HEK293 (cell line): Measurements from ENCODE around the gene PCNX4.

Experiments used
- CTCF ChIA-PET: fragments of 350-600 bp; formaldehyde crosslinking; extraction: SDS; loops from one replicate; lab custom pipeline; 2021; ENCODE audit warnings: antibody characterized with exemption; lab: Yijun Ruan, JAX
- POLR2A ChIA-PET: fragments of 300-600 bp; formaldehyde crosslinking; extraction: SDS; loops from one replicate; lab custom pipeline; 2020; ENCODE audit warnings: antibody characterized with exemption, inconsistent platforms; lab: Yijun Ruan, JAX
- H3K27ac ChIP-seq: fragments of 200-500 bp; sonication (Bioruptor generic); 2 replicates; pipeline ENCODE4 v1.5.1; 2014; ENCODE audit warnings: low read depth, low read length, control low read depth, inconsistent platforms; ENCODE audit errors: extremely low read depth
- H3K36me3 ChIP-seq, 2 experiments: fragments of 200-500 bp in 1 of 2; sonication (Bioruptor generic) in 1 of 2; 1 replicate in 1 of 2; 2 replicates in 1 of 2; pipeline ENCODE4 v1.5.1; 2014 to 2017; ENCODE audit warnings: inconsistent platforms in 2 of 2, low read length in 2 of 2; ENCODE audit not compliant: control insufficient read depth in 2 of 2, insufficient read depth in 1 of 2
- H3K4me1 ChIP-seq: fragments of 200-500 bp; sonication (Bioruptor generic); 2 replicates; pipeline ENCODE4 v1.5.1; 2014; ENCODE audit warnings: mild to moderate bottlenecking, low read length, inconsistent platforms; ENCODE audit not compliant: control insufficient read depth, insufficient read depth
- H3K4me3 ChIP-seq: 2 replicates; pipeline ENCODE4 v1.5.1; 2011; ENCODE audit warnings: low read depth, mild to moderate bottlenecking, control low read depth, low read length, moderate library complexity
- H3K9me3 ChIP-seq: fragments of 200-500 bp; sonication (Bioruptor generic); 2 replicates; pipeline ENCODE4 v1.5.1; 2014; ENCODE audit warnings: low read depth, low read length, inconsistent platforms; ENCODE audit not compliant: control insufficient read depth, insufficient read depth
- BCL11B ChIP-seq: fragments of 450-650 bp; formaldehyde crosslinking; IDR thresholded peaks from 2 replicates; pipeline ENCODE4 v1.5.1; 2016; ENCODE audit warnings: low read depth, missing biosample characterization, missing genetic modification characterization
- EGR2 ChIP-seq: fragments of 450-650 bp; formaldehyde crosslinking; IDR thresholded peaks from 2 replicates; pipeline ENCODE4 v1.5.1; 2016; ENCODE audit warnings: low read depth, missing biosample characterization, missing genetic modification characterization
- HOXC10 ChIP-seq: sonication (generic); formaldehyde crosslinking; IDR thresholded peaks from 2 replicates; pipeline ENCODE4 v1.8.1; 2023; ENCODE audit warnings: mild to moderate bottlenecking, missing genetic modification reagents
- KLF7 ChIP-seq: fragments of 450-650 bp; formaldehyde crosslinking; IDR thresholded peaks from 2 replicates; pipeline ENCODE4 v1.5.1; 2016; ENCODE audit warnings: missing biosample characterization, missing genetic modification characterization, borderline replicate concordance
- SP3 ChIP-seq: fragments of 450-650 bp; formaldehyde crosslinking; IDR thresholded peaks from 2 replicates; pipeline ENCODE4 v1.5.1; 2016; ENCODE audit warnings: missing biosample characterization, missing genetic modification characterization
- YY2 ChIP-seq: fragments of 450-650 bp; formaldehyde crosslinking; IDR thresholded peaks from 2 replicates; pipeline ENCODE4 v1.5.1; 2016; ENCODE audit warnings: missing biosample characterization, missing genetic modification characterization
- ZBTB8A ChIP-seq: fragments of 450-650 bp; formaldehyde crosslinking; IDR thresholded peaks from 2 replicates; pipeline ENCODE4 v1.5.1; 2016; ENCODE audit warnings: missing biosample characterization, missing genetic modification characterization
- ZNF146 ChIP-seq: fragments of 450-650 bp; formaldehyde crosslinking; IDR thresholded peaks from 2 replicates; pipeline ENCODE4 v1.5.1; 2016; ENCODE audit warnings: missing biosample characterization, missing genetic modification characterization
- ZNF16 ChIP-seq: fragments of 450-650 bp; formaldehyde crosslinking; IDR thresholded peaks from 2 replicates; pipeline ENCODE4 v1.5.1; 2016; ENCODE audit warnings: low read depth, missing biosample characterization, missing genetic modification characterization
- ZNF223 ChIP-seq: fragments of 450-650 bp; formaldehyde crosslinking; IDR thresholded peaks from 2 replicates; pipeline ENCODE4 v1.5.1; 2016; ENCODE audit warnings: missing biosample characterization, missing genetic modification characterization
- ZNF354C ChIP-seq: fragments of 450-650 bp; formaldehyde crosslinking; IDR thresholded peaks from 2 replicates; pipeline ENCODE4 v1.5.1; 2016; ENCODE audit warnings: missing biosample characterization, missing genetic modification characterization, low read depth, borderline replicate concordance
- ZNF391 ChIP-seq: fragments of 450-650 bp; formaldehyde crosslinking; IDR thresholded peaks from 2 replicates; pipeline ENCODE4 v1.5.1; 2016; ENCODE audit warnings: low read depth, missing biosample characterization, missing genetic modification characterization, borderline replicate concordance
- ZNF426 ChIP-seq: fragments of 450-650 bp; formaldehyde crosslinking; IDR thresholded peaks from 2 replicates; pipeline ENCODE4 v1.5.1; 2017; ENCODE audit warnings: missing biosample characterization, missing genetic modification characterization, mild to moderate bottlenecking, inconsistent platforms, moderate library complexity
- ZNF558 ChIP-seq: fragments of 450-650 bp; formaldehyde crosslinking; IDR thresholded peaks from 2 replicates; pipeline ENCODE4 v1.5.1; 2016; ENCODE audit warnings: missing biosample characterization, missing genetic modification characterization
- ZNF626 ChIP-seq: fragments of 450-650 bp; sonication (Bioruptor Pico); formaldehyde crosslinking; IDR thresholded peaks from 2 replicates; pipeline ENCODE4 v1.5.1; 2018; ENCODE audit warnings: missing biosample characterization, missing genetic modification characterization, inconsistent platforms
- ZNF654 ChIP-seq: fragments of 450-650 bp; formaldehyde crosslinking; IDR thresholded peaks from 2 replicates; pipeline ENCODE4 v1.5.1; 2016; ENCODE audit warnings: low read depth, missing biosample characterization, missing genetic modification characterization
- ZNF660 ChIP-seq: fragments of 450-650 bp; IDR thresholded peaks from 2 replicates; pipeline ENCODE4 v1.5.1; 2018; ENCODE audit warnings: missing biosample characterization, mild to moderate bottlenecking, missing genetic modification characterization
- ZNF677 ChIP-seq: fragments of 450-650 bp; IDR thresholded peaks from 2 replicates; pipeline ENCODE4 v1.5.0; 2018; ENCODE audit warnings: missing biosample characterization, mild to moderate bottlenecking, missing genetic modification characterization, moderate library complexity
- ZNF707 ChIP-seq: fragments of 450-650 bp; formaldehyde crosslinking; IDR thresholded peaks from 2 replicates; pipeline ENCODE4 v1.5.1; 2016; ENCODE audit warnings: missing biosample characterization, missing genetic modification characterization
- ZSCAN16 ChIP-seq: fragments of 450-650 bp; formaldehyde crosslinking; IDR thresholded peaks from 2 replicates; pipeline ENCODE4 v1.5.1; 2016; ENCODE audit warnings: missing biosample characterization, missing genetic modification characterization
- ZSCAN23 ChIP-seq: fragments of 450-650 bp; formaldehyde crosslinking; IDR thresholded peaks from 2 replicates; pipeline ENCODE4 v1.5.1; 2016; ENCODE audit warnings: missing biosample characterization, missing genetic modification characterization
- TF ChIP-seq, protein P1 (sequence below): fragments of 450-650 bp; formaldehyde crosslinking; conservative IDR thresholded peaks from 2 replicates; pipeline ENCODE4 v1.5.1; 2016; ENCODE audit warnings: low read depth, missing biosample characterization, missing genetic modification characterization

The PCNX4 gene

DNA sequence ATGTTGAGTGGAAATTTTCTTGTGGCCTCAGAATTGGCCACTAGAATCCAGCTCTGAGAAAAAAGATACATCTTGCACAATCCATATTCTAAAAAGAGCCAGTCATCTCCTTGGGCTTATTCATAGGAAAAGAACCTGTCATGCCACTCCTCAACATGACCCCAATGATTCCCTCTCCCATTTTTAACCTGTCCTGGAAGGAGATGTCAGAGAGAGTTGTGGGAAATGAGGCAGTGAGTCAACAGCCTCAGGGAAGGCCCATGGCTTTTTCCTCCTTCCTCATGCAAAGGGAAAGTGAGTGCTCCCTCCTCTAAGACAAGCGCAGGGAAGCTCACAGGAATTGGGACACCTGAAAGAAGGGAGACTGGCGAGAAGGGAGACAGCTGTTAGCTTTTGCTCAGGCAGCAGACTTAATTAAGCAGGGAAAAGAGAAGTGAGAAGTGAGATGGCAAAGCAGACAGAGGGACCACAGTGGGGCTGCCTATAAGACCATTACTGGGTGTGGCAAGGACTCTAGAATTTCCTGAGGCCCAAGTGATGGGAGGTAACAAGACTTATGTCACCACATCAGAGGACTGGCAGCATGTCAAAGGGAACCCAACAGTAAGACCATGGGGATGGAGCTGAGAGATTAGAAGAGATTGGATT lies 83.7 kb downstream of the PCNX4 start:
- ChIA-PET CTCF (interaction anchor here (1.4 to 1.6 kb wide), 2 partner anchors 8 to 10 kb away, joined by 3 to 5 read pairs; no protein-coding TSS in a partner anchor), POLR2A (no interaction called here)
- Histone ChIP-seq H3K9me3 (no peaks in the 10 kb centered on the region), H3K4me1 (no peaks in the 10 kb centered on the region), H3K27ac (no peak overlapping the region), H3K4me3 (no peak overlapping the region), H3K36me3 (no peaks in the 10 kb centered on the region)
- no peak for TF ChIP-seq EGR2 (tag by site-specific recombination)
- no peak for TF ChIP-seq ZSCAN16 (tag by site-specific recombination)
- no peak for TF ChIP-seq HOXC10 (CRISPR knock-in tag)
- TF ChIP-seq ZNF391 (tag by site-specific recombination), result no peak
- no peak for TF ChIP-seq ZNF626 (tag by site-specific recombination)
- no peak for TF ChIP-seq ZNF660
- TF ChIP-seq, protein P1, sequence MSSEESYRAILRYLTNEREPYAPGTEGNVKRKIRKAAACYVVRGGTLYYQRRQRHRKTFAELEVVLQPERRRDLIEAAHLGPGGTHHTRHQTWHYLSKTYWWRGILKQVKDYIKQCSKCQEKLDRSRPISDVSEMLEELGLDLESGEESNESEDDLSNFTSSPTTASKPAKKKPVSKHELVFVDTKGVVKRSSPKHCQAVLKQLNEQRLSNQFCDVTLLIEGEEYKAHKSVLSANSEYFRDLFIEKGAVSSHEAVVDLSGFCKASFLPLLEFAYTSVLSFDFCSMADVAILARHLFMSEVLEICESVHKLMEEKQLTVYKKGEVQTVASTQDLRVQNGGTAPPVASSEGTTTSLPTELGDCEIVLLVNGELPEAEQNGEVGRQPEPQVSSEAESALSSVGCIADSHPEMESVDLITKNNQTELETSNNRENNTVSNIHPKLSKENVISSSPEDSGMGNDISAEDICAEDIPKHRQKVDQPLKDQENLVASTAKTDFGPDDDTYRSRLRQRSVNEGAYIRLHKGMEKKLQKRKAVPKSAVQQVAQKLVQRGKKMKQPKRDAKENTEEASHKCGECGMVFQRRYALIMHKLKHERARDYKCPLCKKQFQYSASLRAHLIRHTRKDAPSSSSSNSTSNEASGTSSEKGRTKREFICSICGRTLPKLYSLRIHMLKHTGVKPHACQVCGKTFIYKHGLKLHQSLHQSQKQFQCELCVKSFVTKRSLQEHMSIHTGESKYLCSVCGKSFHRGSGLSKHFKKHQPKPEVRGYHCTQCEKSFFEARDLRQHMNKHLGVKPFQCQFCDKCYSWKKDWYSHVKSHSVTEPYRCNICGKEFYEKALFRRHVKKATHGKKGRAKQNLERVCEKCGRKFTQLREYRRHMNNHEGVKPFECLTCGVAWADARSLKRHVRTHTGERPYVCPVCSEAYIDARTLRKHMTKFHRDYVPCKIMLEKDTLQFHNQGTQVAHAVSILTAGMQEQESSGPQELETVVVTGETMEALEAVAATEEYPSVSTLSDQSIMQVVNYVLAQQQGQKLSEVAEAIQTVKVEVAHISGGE (tag by site-specific recombination), result no peak

DNA sequence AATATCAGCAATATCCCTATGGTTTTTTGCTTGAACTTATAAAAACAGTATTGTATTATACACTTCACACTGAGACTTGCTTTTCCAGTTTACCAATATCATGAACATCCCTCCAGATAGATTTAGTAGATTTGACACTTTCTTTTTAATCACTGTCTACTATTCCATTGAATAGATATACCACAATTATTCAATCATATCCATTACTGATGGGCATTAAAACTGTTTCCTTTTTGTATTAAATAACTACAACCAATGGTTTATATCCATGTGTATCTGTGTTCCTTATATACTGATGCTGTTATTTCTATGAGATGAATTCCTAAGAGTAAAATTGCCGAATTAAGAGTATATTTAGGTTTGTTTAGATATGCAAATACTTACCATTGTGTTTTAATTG lies 86.4 kb downstream of the PCNX4 start:
- TF ChIP-seq ZNF677 (tag by site-specific recombination) (no peak), ZNF146 (peak; percentile 32; the same call in 1 of the 2 replicates)
- Histone ChIP-seq H3K27ac (no peak overlapping the region), H3K4me3 (no peak overlapping the region), H3K36me3 (no peaks in the 10 kb centered on the region), H3K9me3 (no peaks in the 10 kb centered on the region), H3K4me1 (no peaks in the 10 kb centered on the region)
- CTCF ChIA-PET, result no interaction called here
- POLR2A ChIA-PET, result no interaction called here

DNA sequence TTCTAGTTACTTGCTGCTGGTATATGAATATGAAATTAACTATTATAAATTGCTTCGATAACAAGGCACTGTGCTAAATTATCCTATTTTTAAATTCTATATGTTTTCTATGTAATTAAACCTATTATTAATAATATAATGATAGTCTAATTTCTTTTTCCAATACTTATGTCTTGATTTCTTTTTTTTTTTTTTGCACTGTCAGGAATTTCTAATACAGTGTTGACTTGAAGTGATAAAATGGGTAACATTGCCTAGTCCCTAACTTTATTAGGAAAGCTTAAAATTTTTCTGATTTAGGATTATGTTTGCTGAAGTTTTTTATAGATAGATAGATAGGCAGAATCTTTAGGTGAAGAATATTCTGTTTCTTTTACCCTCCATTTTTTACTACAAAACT lies 87.1 kb downstream of the PCNX4 start:
- H3K36me3 ChIP-seq, result no peaks in the 10 kb centered on the region
- POLR2A ChIA-PET, result no interaction called here
- CTCF ChIA-PET, result no interaction called here
- H3K9me3 ChIP-seq, result no peaks in the 10 kb centered on the region
- no peak overlapping the region for H3K4me3 ChIP-seq
- no peak for TF ChIP-seq ZNF391 (tag by site-specific recombination)
- no peak for TF ChIP-seq ZNF223 (tag by site-specific recombination)
- TF ChIP-seq YY2 (tag by site-specific recombination), result no peak
- TF ChIP-seq SP3 (tag by site-specific recombination), result no peak
- no peak for TF ChIP-seq ZBTB8A (tag by site-specific recombination)
- TF ChIP-seq ZNF426 (tag by site-specific recombination), result no peak
- TF ChIP-seq ZNF354C (tag by site-specific recombination), result no peak
- TF ChIP-seq BCL11B (tag by site-specific recombination), result no peak
- TF ChIP-seq ZNF654 (tag by site-specific recombination), result no peak
- no peak for TF ChIP-seq ZNF558 (tag by site-specific recombination)
- TF ChIP-seq ZSCAN23 (tag by site-specific recombination), result no peak
- no peak for TF ChIP-seq ZNF16 (tag by site-specific recombination)
- TF ChIP-seq ZNF707, result no peak
- TF ChIP-seq KLF7 (tag by site-specific recombination), result no peak
- TF ChIP-seq, all 188 proteins: peak for 0
- no peaks in the 10 kb centered on the region for H3K4me1 ChIP-seq
- no peak overlapping the region for H3K27ac ChIP-seq
